T-helper 1 cell treated with Interleukin-12 subunit alpha and Interleukin-12 subunit beta and Interleukin-4 antibody, amounts not matched to agents 30 μg/mL and 1 μg/mL, for 36 hours (primary cell): Measurements from ENCODE around the gene FFAR3.
"Not testable (repeated sequence)": the region's sequence is repeated elsewhere in the genome, so short reads cannot be mapped to it uniquely, and the experiment has no call there.

Experiments
- H3K27ac Mint-ChIP-seq: one replicate; pipeline ENCODE4 v1.8.0; 2021; ENCODE audit warnings: mild to moderate bottlenecking, mixed read lengths
- H3K27me3 Mint-ChIP-seq: one replicate; pipeline ENCODE4 v1.8.0; 2021; ENCODE audit warnings: low read depth, mixed read lengths
- H3K36me3 Mint-ChIP-seq: one replicate; pipeline ENCODE4 v1.8.0; 2021; ENCODE audit warnings: low read depth, mixed read lengths
- H3K4me1 Mint-ChIP-seq: one replicate; pipeline ENCODE4 v1.8.0; 2021; ENCODE audit warnings: low read depth, mixed read lengths
- H3K4me3 Mint-ChIP-seq: one replicate; pipeline ENCODE4 v1.8.0; 2021; ENCODE audit warnings: mild to moderate bottlenecking, moderate library complexity, mixed read lengths
- H3K9me3 Mint-ChIP-seq: one replicate; pipeline ENCODE4 v1.8.0; 2021; ENCODE audit warnings: mixed read lengths

Gene FFAR3

DNA sequence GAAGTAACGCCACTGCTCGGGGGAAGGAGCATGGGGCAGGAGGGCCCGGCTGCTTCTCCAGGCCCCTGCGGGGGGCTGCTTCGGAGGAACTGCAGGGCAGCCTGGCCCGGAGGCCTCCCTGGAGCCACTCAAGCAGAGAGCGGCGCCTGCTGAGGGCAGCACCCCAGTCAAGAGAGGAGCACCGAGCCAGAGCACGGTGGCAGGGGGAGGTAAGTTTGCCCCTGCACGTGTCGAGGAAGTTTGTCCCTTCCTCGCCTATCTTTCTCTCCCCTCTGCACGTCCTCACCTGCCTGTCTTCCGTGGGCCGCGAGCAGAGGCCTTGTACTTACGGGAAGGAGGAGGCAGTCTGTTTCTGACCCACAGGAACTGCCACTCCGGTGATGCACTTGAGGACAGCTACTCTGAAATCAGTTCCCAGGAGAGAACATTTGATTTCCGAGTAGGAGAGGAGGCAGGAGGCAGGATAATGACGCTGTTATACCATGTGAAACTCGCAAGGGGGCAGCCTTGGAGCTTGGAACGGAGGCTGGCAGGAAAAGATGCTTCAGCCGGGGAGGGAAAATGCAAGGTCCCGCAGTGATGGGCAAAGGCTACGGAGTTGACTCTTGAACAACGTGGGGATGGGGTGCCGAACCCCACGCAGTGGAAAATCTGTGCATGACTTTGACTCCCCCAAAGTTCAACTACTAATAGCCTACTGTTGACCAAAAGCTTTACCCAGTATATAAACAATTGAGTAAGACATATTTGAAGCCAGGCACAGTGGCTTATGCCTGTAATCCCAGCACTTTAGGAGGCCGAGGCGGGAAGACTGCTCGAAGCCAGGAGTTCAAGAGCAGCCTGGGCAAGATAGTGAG is 5.6 kb upstream of the FFAR3 start:
- Mint-ChIP-seq H3K36me3 (no peaks in the 10 kb centered on the region), H3K27ac (no peak overlapping the region), H3K4me1 (peaks cover 21% of the 10 kb centered on the region), H3K4me3 (no peak overlapping the region), H3K27me3 (peaks cover 6% of the 10 kb centered on the region), H3K9me3 (no peaks in the 10 kb centered on the region)

DNA sequence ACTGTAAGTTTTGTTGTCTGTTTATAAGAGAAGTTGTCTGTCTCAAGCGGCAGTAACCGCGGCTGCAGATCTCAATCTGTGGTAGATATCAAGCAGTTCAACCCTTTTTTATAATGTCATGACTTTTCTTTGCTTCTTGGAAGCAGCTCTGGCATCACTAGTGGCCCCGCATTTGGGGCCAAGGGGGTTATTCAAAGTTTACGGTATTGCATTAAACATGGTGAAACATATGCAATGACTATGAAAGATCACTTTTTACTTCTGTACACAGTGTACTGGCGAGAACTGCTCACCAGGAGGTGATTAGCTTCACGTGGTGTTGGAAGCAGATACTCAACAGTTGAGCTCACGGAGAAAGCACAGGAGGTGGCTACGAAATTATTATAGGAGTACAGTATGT is 4.6 kb upstream of the FFAR3 start:
- H3K9me3 Mint-ChIP-seq, result no peaks in the 10 kb centered on the region
- H3K27ac Mint-ChIP-seq, result no peak overlapping the region
- no peaks in the 10 kb centered on the region for H3K36me3 Mint-ChIP-seq
- H3K27me3 Mint-ChIP-seq, result peaks cover 6% of the 10 kb centered on the region
- H3K4me3 Mint-ChIP-seq, result no peak overlapping the region
- peaks cover 22% of the 10 kb centered on the region for H3K4me1 Mint-ChIP-seq

DNA sequence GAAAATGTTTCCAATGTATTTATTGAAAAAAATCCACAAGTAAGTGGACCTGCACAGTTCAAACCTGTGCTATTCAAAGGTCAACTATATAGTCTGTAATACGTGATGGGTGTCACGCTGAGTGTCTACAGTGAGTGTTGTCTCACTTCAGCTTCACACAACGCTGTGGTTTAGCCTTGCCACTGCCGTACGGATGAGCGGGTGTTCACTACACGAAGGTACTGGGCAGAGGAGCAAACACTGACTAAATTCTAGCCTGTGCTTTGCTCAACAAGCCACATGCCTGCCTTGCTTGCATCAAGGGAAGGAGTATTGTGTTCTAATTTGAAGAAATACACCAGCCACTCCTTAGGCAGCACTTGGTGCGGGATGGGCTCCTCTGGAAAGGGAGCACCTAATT is 3.4 kb upstream of the FFAR3 start:
- Mint-ChIP-seq H3K4me1 (peaks cover 15% of the 10 kb centered on the region), H3K9me3 (no peaks in the 10 kb centered on the region), H3K27ac (no peak overlapping the region), H3K27me3 (peaks cover 6% of the 10 kb centered on the region), H3K4me3 (no peak overlapping the region), H3K36me3 (no peaks in the 10 kb centered on the region)

DNA sequence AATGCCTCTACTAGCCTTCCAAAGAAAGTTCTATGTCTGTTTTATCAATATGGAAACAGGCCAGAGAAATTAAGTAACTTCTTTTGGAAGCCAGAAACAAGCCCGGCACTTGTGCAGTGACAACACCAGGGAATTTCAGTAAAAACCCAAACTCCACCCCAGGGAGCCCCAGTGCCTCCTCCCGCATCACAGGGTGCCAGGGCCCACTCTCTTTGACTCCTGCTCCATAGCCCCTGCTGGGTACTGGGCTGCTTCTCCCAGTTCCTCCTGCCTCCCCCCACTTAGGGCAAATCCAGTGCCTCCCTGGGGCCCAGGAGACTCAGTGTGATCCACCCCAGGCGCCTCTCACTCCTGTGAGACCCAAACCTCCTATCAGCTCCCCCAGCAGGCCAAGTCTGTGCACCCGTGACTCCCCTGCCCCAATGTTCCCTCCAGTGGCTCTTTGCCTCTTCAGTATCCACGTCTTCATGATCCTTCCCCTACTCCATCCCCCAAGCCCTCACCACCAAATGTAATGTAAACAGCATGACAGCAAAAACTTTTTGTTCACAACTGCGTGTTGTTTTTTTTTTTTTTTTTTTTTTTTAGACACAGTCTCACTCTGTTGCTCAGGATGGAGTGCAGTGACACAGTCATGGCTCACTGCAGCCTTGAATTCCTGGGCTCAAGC is 2.3 kb upstream of the FFAR3 start:
- Mint-ChIP-seq H3K4me3 (no peak overlapping the region), H3K9me3 (no peaks in the 10 kb centered on the region), H3K27me3 (peaks cover 6% of the 10 kb centered on the region), H3K4me1 (peaks cover 15% of the 10 kb centered on the region), H3K36me3 (no peaks in the 10 kb centered on the region), H3K27ac (no peak overlapping the region)

DNA sequence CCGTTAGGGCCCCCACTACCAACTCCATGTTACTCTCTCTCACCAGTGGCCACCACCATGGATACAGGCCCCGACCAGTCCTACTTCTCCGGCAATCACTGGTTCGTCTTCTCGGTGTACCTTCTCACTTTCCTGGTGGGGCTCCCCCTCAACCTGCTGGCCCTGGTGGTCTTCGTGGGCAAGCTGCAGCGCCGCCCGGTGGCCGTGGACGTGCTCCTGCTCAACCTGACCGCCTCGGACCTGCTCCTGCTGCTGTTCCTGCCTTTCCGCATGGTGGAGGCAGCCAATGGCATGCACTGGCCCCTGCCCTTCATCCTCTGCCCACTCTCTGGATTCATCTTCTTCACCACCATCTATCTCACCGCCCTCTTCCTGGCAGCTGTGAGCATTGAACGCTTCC is 574 bp downstream of the FFAR3 start:
- H3K27ac Mint-ChIP-seq, H3K36me3 Mint-ChIP-seq, H3K9me3 Mint-ChIP-seq, H3K4me3 Mint-ChIP-seq: not testable (repeated sequence)
- peaks cover 11% of the 10 kb centered on the region for H3K4me1 Mint-ChIP-seq
- H3K27me3 Mint-ChIP-seq, result peaks cover 16% of the 10 kb centered on the region

DNA sequence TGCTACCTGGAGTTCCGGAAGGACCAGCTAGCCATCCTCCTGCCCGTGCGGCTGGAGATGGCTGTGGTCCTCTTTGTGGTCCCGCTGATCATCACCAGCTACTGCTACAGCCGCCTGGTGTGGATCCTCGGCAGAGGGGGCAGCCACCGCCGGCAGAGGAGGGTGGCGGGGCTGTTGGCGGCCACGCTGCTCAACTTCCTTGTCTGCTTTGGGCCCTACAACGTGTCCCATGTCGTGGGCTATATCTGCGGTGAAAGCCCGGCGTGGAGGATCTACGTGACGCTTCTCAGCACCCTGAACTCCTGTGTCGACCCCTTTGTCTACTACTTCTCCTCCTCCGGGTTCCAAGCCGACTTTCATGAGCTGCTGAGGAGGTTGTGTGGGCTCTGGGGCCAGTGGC is 1.1 kb downstream of the FFAR3 start:
- H3K27ac Mint-ChIP-seq, H3K36me3 Mint-ChIP-seq: not testable (repeated sequence)
- peaks cover 16% of the 10 kb centered on the region for H3K27me3 Mint-ChIP-seq

DNA sequence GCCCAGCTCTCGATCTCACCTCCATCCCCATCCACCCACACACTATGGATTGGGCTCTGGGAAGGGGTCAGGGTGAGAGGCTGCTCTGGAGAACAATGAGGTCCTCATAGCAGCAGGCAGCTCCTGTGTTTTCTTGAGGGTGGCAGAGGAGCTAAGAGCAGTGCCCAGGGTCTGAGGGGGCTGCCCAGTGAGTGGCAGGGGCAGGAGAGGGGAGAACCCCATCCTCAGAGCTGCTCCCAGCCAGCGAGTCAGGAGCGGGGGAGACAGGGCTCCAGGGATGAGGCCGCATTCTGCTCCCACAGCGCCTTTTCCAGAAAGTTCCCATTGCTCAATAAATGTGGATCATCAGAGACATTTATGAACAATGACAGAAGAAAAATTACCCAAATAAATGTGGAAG is 1.8 kb downstream of the FFAR3 start:
- H3K27ac Mint-ChIP-seq, H3K4me3 Mint-ChIP-seq, H3K36me3 Mint-ChIP-seq, H3K9me3 Mint-ChIP-seq: not testable (repeated sequence)
- peaks cover 11% of the 10 kb centered on the region for H3K4me1 Mint-ChIP-seq
- peaks cover 16% of the 10 kb centered on the region for H3K27me3 Mint-ChIP-seq

More for the DNA sequence above, 1.1 kb downstream of the FFAR3 start:
- not testable (repeated sequence) for H3K4me3 Mint-ChIP-seq, H3K9me3 Mint-ChIP-seq
- H3K4me1 Mint-ChIP-seq, result peaks cover 11% of the 10 kb centered on the region

DNA sequence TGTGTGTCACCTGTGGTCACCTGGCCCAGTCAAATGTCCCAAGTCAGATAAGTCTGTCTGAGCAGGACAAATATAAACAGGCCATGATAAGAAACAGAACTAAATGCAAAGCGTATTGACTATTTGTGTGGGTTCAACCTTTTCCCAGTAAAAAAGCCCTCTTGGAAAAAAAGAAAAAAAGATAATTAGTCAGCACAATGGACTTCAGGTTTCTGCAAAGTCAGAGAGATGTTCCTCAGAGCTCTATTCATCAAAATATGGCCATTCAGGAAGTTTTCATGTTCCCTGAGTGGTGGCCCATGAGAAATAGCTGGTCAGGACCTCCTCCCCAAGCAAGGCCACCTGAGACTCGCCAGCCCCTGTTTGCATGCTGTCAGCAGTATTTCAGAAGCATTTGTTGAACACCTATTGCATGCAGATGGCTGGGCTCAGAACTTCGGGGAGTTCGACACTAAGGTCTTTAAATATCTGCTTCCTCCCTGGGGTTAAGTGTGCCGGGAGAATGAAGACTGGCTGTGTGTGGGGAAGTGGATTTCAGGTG is 2.7 kb downstream of the FFAR3 start:
- Mint-ChIP-seq H3K4me3 (no peak overlapping the region), H3K9me3 (no peaks in the 10 kb centered on the region), H3K27me3 (peaks cover 16% of the 10 kb centered on the region), H3K27ac (no peak overlapping the region), H3K4me1 (peaks cover 11% of the 10 kb centered on the region), H3K36me3 (no peaks in the 10 kb centered on the region)

DNA sequence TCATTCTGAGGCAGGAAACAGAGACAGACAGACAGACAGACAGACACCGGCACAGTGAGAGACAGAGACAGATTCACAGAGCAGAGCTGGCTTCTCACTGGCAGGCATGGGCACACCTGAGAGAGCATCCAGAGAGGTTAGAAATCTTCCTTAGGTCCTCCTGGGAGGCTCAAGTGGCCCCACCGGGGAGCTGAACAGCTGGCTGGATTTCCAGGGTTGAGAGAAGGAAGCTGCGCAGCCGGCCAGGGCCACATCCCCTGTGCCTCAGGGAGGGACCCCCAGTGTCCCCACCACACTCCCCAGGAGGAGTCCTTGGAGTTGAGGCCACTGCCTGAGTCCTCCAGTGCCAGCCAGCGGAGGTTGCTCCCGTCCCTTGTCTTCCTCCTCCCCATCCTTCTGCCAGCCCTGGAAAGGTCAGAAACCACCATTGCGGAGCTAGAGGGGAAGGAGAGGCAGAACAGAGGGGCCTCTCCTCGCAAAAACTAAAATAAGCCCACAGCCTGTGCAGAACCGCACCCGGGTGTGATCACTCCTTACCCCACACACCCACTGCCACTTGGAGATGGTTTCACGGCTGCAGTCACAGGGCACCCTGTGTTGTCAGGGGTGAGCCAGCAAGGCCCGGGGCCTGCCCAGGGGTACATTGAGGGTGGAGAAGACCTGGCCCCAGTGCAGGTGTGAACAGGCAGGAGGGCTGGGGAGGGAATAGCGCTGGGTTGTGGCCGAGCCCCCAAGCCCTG is 4.2 kb downstream of the FFAR3 start:
- Mint-ChIP-seq H3K4me3 (no peak overlapping the region), H3K4me1 (peaks cover 9% of the 10 kb centered on the region), H3K36me3 (no peaks in the 10 kb centered on the region), H3K9me3 (no peaks in the 10 kb centered on the region), H3K27ac (no peak overlapping the region), H3K27me3 (peaks cover 24% of the 10 kb centered on the region)

DNA sequence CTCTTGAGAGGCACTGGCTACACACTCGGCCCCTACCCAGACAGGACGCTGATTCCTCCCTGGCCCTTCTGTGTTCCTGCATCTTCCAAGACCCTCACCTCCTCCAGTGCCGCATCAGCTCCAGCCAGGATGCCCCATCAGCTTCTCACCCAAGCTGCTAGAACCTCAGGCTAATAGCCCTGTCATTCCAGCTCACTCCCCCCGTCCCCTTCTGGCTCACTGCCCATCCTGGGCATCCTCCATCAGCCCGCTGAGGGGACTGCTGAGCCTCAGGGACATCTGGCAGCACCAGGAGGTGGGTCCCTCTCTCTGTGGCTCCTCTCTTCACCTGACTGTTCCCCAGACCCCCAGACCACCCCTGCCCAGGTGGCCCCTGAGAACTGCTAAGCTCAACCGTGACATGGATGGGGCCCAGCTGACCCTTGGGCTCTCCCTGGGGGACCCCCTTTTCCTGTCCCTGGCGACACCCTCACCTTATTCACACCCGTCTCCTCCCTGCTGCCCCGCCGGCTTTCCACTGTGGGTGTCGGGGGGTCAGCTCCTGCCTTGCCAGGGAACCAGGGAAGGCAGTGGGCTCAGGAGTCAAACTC is 4.8 kb downstream of the FFAR3 start:
- Mint-ChIP-seq H3K36me3 (no peaks in the 10 kb centered on the region), H3K4me1 (peaks cover 3% of the 10 kb centered on the region)

DNA sequence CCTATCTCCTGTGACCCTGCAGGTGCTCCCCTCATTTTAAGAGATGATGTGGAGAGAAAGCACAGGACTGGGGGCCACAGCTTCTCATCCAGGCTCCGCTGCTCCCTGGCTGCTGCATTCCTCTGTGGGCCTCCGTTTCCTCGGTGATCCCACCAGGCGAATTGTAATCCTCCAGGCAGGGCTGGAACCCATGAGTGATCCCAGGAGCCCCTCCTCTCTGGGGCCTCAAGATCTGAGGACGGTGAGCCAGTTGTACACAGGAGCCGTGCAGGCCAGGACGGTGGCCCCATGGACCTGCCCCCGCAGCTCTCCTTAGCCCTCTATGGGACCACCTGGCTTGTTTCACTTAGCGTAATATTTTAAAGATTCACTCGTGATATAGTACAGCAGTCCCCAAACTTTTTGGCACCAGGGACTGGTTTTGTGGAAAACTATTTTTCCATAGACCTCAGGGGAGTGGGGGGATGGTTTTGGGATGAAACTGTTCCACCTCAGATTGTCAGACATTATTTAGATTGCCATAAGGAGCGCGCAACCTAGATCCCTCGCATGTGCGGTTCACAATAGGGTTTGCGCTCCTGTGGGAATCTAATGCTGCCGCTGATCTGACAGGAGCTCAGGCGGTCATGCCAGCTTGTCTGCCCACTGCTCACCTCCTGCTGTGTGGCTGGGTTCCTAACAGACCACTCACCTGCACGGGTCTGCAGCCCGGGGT is 5.6 kb downstream of the FFAR3 start:
- H3K4me3 Mint-ChIP-seq, result no peak overlapping the region
- H3K27ac Mint-ChIP-seq, result no peak overlapping the region
- no peaks in the 10 kb centered on the region for H3K9me3 Mint-ChIP-seq
- no peaks in the 10 kb centered on the region for H3K36me3 Mint-ChIP-seq
- H3K27me3 Mint-ChIP-seq, result peaks cover 38% of the 10 kb centered on the region
- H3K4me1 Mint-ChIP-seq, result no peaks in the 10 kb centered on the region

More for the DNA sequence above, 4.8 kb downstream of the FFAR3 start:
- no peak overlapping the region for H3K4me3 Mint-ChIP-seq
- H3K27ac Mint-ChIP-seq, result no peak overlapping the region
- no peaks in the 10 kb centered on the region for H3K9me3 Mint-ChIP-seq
- peaks cover 30% of the 10 kb centered on the region for H3K27me3 Mint-ChIP-seq

DNA sequence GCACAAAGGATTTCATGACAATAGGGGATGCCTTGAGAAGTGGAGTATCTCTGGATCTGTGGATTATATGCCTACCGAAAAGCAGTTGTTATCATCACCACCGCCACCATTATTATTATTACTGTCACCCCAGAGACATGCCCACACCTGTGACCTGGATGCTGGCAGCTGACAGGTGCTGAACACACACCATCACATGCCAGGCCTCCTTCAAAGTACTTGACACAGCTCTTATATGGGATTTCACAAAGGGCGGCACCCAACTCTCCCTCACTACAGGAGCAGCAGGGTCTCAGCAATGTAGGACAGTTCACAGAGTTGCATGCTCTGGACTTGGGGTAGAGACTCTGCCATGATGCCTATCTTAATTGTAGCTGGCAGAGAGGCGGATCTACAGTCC is 7.0 kb downstream of the FFAR3 start:
- Mint-ChIP-seq H3K36me3 (no peaks in the 10 kb centered on the region), H3K4me3 (no peak overlapping the region), H3K4me1 (no peaks in the 10 kb centered on the region), H3K27me3 (peaks cover 47% of the 10 kb centered on the region), H3K27ac (no peak overlapping the region), H3K9me3 (no peaks in the 10 kb centered on the region)

DNA sequence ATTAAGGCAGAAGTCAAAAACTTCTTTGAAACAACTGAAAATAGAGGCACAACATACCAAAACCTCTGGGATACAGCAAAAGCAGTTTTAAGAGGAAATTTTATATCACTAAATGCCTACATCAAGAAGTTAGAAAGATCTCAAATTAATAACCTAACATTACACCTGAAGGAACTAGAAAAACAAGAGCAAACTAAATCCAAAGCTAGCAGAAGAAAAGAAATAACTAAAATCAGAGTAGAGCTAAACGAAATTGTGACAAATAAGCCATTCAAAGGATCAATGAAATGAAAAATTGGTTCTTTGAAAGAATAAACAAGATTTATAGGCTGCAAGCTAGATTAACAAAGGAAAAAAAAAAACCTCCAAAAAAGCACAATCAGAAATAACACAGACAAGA is 10.1 kb downstream of the FFAR3 start:
- Mint-ChIP-seq H3K27me3 (peaks cover 37% of the 10 kb centered on the region), H3K4me3 (no peak overlapping the region), H3K4me1 (no peaks in the 10 kb centered on the region), H3K36me3 (no peaks in the 10 kb centered on the region), H3K27ac (no peak overlapping the region), H3K9me3 (no peaks in the 10 kb centered on the region)

DNA sequence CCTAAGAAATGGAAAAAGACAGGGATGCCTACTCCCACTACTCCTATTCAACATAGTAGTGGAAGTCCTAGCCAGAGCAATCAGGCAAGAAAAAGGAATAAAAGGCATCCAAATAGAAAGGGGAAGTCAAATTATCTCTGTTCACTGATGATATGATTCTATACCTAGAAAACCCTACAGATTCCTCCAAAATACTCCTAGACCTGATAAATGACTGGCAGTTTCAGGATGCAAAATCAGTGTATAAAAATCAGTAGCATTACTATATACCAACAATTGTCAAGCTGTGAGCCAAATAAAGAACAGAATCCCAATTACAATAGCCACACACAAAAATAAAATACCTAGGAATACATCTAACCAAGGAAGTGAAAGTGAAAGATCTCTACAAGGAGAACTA is 11.3 kb downstream of the FFAR3 start:
- peaks cover 37% of the 10 kb centered on the region for H3K27me3 Mint-ChIP-seq
- H3K9me3 Mint-ChIP-seq, result no peaks in the 10 kb centered on the region
- no peak overlapping the region for H3K4me3 Mint-ChIP-seq
- no peaks in the 10 kb centered on the region for H3K36me3 Mint-ChIP-seq
- H3K27ac Mint-ChIP-seq, result no peak overlapping the region
- no peaks in the 10 kb centered on the region for H3K4me1 Mint-ChIP-seq
